ENCODE data around the gene LCE2C. TPM values are rescaled to one million over a fixed set of nuclear protein-coding genes. Genes with fewer than 3 reads are reported as not detected.

The LCE2C gene
- total and polyA plus RNA-seq, 2 donors from 2014 or later = not detected

GRCh38 chr1:152643945-152644344, 31.1 kb upstream of the LCE2C start:
- intact Hi-C loops (cut with DNase I) = no loop called here
- DNase-seq = no peak
- TF ChIP-seq, protein P1, sequence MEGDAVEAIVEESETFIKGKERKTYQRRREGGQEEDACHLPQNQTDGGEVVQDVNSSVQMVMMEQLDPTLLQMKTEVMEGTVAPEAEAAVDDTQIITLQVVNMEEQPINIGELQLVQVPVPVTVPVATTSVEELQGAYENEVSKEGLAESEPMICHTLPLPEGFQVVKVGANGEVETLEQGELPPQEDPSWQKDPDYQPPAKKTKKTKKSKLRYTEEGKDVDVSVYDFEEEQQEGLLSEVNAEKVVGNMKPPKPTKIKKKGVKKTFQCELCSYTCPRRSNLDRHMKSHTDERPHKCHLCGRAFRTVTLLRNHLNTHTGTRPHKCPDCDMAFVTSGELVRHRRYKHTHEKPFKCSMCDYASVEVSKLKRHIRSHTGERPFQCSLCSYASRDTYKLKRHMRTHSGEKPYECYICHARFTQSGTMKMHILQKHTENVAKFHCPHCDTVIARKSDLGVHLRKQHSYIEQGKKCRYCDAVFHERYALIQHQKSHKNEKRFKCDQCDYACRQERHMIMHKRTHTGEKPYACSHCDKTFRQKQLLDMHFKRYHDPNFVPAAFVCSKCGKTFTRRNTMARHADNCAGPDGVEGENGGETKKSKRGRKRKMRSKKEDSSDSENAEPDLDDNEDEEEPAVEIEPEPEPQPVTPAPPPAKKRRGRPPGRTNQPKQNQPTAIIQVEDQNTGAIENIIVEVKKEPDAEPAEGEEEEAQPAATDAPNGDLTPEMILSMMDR (IDR thresholded peaks at IDR 0.05; ENCODE audit: borderline replicate concordance, extremely low read depth, insufficient read depth) = no peak
- Histone ChIP-seq H3K36me3 (ENCODE audit: control insufficient read depth in 2 of 3, insufficient read depth in 3 of 3, low read length in 3 of 3) (no peaks in the 10 kb centered on the region), H3K27ac (ENCODE audit: low read depth in 2 of 2, low read length in 2 of 2) (no peak overlapping the region), H3K27me3 (ENCODE audit: control insufficient read depth, insufficient read depth, low read length) (no peaks in the 10 kb centered on the region), H3K9ac (ENCODE audit: low read length in 3 of 3) (no peak overlapping the region), H3K4me3 (ENCODE audit: low read length in 3 of 3) (no peak overlapping the region), H3K9me3 (ENCODE audit: control insufficient read depth in 2 of 3, insufficient read depth in 1 of 3, low read length in 3 of 3) (no peaks in the 10 kb centered on the region), H3K4me1 (ENCODE audit: control insufficient read depth in 2 of 3, insufficient read depth in 2 of 3, low read depth in 1 of 3, low read length in 3 of 3) (no peaks in the 10 kb centered on the region)
- FAIRE-seq = no peak

DNA sequence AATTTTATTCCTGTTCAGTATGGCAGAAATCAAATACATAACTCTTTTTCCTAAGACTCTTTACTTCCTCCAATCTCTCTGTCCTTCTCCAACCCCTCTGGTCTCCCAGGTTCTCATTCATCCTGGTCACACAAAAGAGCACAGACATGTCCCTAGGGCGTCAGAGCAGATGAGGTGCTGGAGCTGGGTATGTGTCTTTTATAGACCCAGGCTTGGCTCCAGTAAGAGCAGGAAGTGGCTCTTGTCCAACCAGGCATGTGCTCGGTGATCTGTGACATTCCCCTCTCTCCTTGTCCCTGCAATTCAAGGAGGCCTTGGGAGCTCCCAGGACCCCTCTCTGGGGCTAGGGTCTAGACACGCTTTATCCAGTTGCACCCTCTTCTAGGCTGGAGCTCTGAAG, 29.9 kb upstream of the LCE2C start:
- no peaks in the 10 kb centered on the region for H3K9me3 ChIP-seq (ENCODE audit: control insufficient read depth in 2 of 3, insufficient read depth in 1 of 3, low read length in 3 of 3)
- DNase-seq = no peak
- FAIRE-seq = no peak
- H3K27me3 ChIP-seq (ENCODE audit: control insufficient read depth, insufficient read depth, low read length) = no peaks in the 10 kb centered on the region
- H3K4me1 ChIP-seq (ENCODE audit: control insufficient read depth in 2 of 3, insufficient read depth in 2 of 3, low read depth in 1 of 3, low read length in 3 of 3) = no peaks in the 10 kb centered on the region
- H3K9ac ChIP-seq (ENCODE audit: low read length in 3 of 3) = no peak overlapping the region
- TF ChIP-seq, protein P1 (IDR thresholded peaks at IDR 0.05; ENCODE audit: borderline replicate concordance, extremely low read depth, insufficient read depth) = no peak
- H3K4me3 ChIP-seq (ENCODE audit: low read length in 3 of 3) = no peak overlapping the region
- intact Hi-C loops (cut with DNase I) = no loop called here
- H3K27ac ChIP-seq (ENCODE audit: low read depth in 2 of 2, low read length in 2 of 2) = no peak overlapping the region
- H3K36me3 ChIP-seq (ENCODE audit: control insufficient read depth in 2 of 3, insufficient read depth in 3 of 3, low read length in 3 of 3) = no peaks in the 10 kb centered on the region

GRCh38 chr1:152646656-152647055, 28.4 kb upstream of the LCE2C start:
- Histone ChIP-seq H3K9me3 (ENCODE audit: control insufficient read depth in 2 of 3, insufficient read depth in 1 of 3, low read length in 3 of 3) (no peaks in the 10 kb centered on the region), H3K9ac (ENCODE audit: low read length in 3 of 3) (no peak overlapping the region), H3K36me3 (ENCODE audit: control insufficient read depth in 2 of 3, insufficient read depth in 3 of 3, low read length in 3 of 3) (no peaks in the 10 kb centered on the region), H3K4me3 (ENCODE audit: low read length in 3 of 3) (no peak overlapping the region), H3K27ac (ENCODE audit: low read depth in 2 of 2, low read length in 2 of 2) (no peak overlapping the region), H3K4me1 (ENCODE audit: control insufficient read depth in 2 of 3, insufficient read depth in 2 of 3, low read depth in 1 of 3, low read length in 3 of 3) (no peaks in the 10 kb centered on the region), H3K27me3 (ENCODE audit: control insufficient read depth, insufficient read depth, low read length) (no peaks in the 10 kb centered on the region)
- DNase-seq (no peak), FAIRE-seq (no peak)
- intact Hi-C loops (cut with DNase I) = no loop called here
- TF ChIP-seq, protein P1 (IDR thresholded peaks at IDR 0.05; ENCODE audit: borderline replicate concordance, extremely low read depth, insufficient read depth) = no peak

DNA sequence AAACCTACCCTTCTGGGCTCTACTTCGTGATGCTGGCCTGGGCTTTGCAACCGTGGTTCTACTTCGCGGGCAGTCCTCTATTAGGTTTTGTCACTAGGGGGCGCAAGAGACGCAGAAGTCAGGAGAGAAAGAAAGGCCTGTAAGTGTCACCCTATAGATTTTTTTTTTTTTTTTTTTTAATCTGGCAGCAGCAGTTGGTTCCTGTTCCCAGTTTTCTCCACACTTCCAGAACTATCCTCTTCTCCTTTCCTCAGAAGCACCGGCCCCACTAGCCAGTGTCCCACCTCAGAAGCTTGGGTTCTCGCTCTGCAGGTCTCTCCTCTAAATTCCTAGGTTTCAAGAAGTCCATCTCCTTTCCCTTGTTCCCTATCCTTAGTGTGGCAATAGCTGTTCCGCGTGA, 21.0 kb upstream of the LCE2C start:
- Histone ChIP-seq H3K4me3 (ENCODE audit: low read length in 3 of 3) (no peak overlapping the region), H3K9ac (ENCODE audit: low read length in 3 of 3) (no peak overlapping the region), H3K27ac (ENCODE audit: low read depth in 2 of 2, low read length in 2 of 2) (no peak overlapping the region), H3K4me1 (ENCODE audit: control insufficient read depth in 2 of 3, insufficient read depth in 2 of 3, low read depth in 1 of 3, low read length in 3 of 3) (no peaks in the 10 kb centered on the region), H3K27me3 (ENCODE audit: control insufficient read depth, insufficient read depth, low read length) (no peaks in the 10 kb centered on the region), H3K9me3 (ENCODE audit: control insufficient read depth in 2 of 3, insufficient read depth in 1 of 3, low read length in 3 of 3) (no peaks in the 10 kb centered on the region), H3K36me3 (ENCODE audit: control insufficient read depth in 2 of 3, insufficient read depth in 3 of 3, low read length in 3 of 3) (no peaks in the 10 kb centered on the region)
- DNase-seq = peak in 4 of 5 donors; percentile 51 to 79 (median 66)
- TF ChIP-seq, protein P1 (IDR thresholded peaks at IDR 0.05; ENCODE audit: borderline replicate concordance, extremely low read depth, insufficient read depth) = peak; percentile 50
- intact Hi-C loops (cut with DNase I) = no loop called here
- FAIRE-seq = no peak
